Stimulated activated CD8-positive, alpha-beta memory T cell treated with anti-CD3 and anti-CD28 coated beads, Interleukin-12 subunit alpha, Interleukin-12 subunit beta, amount 100 ng/mL, for 1 hour (primary cell): ENCODE data around the gene WNT2B.

ENCODE experiments used
- DNase-seq: peaks from one replicate; pipeline ENCODE4 v3.0.0-alpha.2; 2020; ENCODE audit warnings: low read depth

Gene WNT2B

GRCh38 chr1:112527266-112528010 is 18.7 kb downstream of the WNT2B start:
- no peak for DNase-seq

DNA sequence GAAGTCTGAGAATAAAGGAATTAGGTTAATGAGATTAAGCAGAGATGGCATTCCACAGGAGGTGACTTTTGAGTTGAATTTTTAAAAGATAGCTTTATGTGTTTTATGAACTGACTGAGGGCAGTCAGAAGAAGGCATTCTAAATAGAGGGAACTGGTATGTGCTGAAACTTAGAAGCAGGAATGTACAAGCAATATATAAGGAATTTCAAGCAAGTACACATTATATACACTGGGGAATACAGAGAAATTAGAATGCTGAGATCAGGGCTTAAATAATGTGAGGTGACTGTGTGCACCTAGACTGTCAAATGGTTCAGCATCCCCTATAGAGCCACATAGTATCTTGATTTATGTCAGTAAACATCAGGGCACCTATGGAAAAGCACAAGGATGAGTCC is 19.3 kb downstream of the WNT2B start:
- no peak for DNase-seq

- no peak for DNase-seq
Measured at GRCh38 chr1:112529301-112529700, 20.5 kb downstream of the WNT2B start.

GRCh38 chr1:112530832-112531231 is 22.1 kb downstream of the WNT2B start:
- no peak for DNase-seq

DNA sequence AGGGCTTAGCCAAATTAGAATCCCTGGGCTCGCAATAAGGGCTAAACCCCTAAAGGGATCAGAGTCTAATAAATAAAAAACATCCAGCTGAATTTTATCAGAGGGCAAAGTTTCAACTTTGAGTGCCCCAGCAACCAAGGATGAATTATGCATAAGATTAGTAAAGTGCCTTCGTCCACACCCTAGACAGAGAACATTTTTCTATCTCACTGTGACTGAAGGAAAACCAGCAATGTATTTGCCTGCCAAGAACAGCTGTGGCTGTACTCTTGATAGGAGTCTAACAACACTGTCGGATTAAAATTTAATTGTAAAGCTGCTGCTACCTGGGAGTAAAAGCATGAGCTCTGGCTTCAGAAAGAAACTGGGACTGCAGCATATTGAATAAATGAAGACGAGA is 23.3 kb downstream of the WNT2B start:
- no peak for DNase-seq

DNA sequence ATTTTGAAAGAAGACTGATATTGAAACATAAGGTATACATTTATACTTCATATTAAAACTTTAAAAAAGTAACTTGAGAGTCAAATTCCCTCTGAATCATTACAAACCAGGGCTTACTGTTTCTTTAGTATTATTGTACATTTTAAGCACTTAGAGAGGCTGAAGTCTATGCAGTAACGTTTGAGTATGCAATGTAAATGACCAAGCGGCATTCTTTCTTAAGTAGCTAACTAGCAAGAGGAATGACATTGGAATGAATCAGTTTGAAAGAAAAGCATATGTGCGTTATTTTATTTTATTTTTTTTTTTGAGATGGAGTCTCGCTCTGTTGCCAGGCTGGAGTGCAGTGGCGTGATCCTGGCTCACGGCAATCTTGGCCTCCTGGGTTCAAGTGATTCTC is 24.3 kb downstream of the WNT2B start:
- no peak for DNase-seq

- DNase-seq, result no peak
Measured at GRCh38 chr1:112536561-112536960, 27.8 kb downstream of the WNT2B start.

GRCh38 chr1:112537456-112537855 is 28.7 kb downstream of the WNT2B start:
- DNase-seq, result no peak

GRCh38 chr1:112538883-112539282 is 30.1 kb downstream of the WNT2B start:
- no peak for DNase-seq

DNA sequence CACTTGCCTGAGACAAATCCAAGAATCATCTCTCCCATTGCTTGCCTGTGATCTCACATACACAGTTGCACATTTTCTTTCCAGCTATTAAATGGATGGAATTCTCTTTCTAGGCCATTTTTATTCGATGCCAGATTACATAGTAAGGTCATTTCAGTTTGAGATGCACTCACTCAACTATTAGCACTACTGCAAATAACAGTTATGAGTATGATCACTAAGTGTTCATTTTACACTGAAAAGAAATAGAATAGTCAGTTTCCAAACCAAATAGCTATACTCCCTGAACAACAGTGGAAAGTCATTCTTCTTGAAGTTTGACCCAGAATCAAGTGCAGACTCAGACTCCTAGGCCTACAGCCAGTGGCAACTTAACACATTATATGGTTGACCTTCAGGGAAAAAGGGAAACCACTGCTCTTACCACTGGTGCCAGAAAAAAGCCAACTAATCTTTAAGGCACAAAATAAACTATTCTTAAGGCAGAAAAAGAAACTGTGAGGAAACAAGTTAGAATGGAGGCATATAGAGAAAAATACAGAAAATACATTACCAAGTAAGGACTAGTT is 31.5 kb downstream of the WNT2B start:
- no peak for DNase-seq

DNA sequence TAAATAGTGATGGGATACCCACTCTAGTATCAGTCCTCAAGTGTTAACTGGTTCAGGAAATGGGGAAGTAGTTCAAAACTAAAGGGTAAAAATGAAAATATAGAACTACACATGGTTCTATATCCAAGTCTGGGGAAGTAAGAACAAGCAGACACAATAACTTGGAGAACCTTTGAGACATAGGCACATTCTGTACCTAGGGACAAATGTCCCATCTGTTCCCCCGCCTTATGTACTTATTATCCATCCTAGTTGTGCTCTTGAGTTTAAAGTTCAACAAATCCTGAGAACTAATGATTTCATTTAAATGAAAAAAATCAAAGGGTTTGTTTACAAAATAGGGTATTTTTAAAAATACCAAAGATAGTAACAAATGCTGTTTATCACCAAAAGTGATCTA is 32.5 kb downstream of the WNT2B start:
- DNase-seq, result no peak

DNA sequence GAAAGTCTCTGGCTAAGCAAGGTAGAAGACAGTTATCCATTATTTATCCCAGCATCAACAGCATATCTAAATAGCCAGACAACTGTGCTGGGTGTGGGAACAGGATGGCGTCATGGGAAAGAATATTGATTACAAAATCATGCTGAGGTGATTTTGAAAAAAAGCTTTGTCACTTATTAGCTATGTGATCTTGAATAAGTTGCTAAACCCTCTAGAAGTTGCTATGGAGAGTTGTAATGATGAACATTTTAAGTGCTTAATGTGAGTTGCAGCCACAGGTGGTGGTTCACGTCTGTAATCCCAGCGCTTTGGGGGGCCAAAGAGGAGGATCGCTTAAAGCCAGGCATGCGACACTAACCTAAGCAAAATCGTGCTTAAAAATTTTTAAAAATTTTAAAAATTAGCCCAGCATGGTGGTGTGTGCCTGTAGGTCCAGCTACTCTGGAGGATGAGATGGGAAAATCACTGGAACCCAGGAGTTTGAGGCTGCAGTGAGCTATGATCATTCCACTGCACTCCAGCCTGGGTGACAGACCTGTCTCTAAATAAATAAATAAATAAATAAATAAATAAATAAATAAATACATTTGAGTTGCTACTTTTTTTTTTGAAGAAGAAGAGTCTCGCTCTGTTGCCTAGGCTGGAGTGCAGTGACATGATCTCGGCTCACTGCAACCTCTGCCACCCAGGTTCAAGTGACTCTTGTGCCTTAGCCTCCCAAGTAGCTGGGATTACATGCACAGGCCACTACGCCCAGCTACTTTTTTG is 33.6 kb downstream of the WNT2B start:
- DNase-seq, result no peak

GRCh38 chr1:112544011-112544688 is 35.4 kb downstream of the WNT2B start:
- no peak for DNase-seq

GRCh38 chr1:112544751-112545150 is 36.0 kb downstream of the WNT2B start:
- no peak for DNase-seq

- DNase-seq, result no peak
Measured at GRCh38 chr1:112546076-112546475, 37.3 kb downstream of the WNT2B start.

GRCh38 chr1:112548547-112548946 is 39.8 kb downstream of the WNT2B start:
- DNase-seq, result no peak

DNA sequence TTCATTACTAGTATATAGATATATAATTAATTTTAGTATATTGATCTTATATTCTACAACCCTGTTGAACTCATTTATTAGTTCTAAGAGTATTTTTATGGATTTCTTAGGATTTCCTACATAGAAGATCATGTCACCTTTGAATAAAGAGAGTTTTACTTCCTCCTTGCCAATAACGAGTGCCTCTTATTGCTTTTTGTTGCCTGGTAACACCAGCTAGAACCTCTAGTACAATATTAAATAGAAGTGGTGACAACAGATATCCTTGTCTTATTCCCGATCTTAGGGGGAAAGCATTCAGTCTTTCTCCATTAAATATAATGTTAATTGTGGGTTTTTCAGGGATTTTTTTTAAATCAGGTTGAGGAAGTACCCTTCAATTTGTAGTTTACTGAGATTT is 40.8 kb downstream of the WNT2B start:
- no peak for DNase-seq

- no peak for DNase-seq
Measured at GRCh38 chr1:112554411-112554810, 45.6 kb downstream of the WNT2B start.

GRCh38 chr1:112557385-112557784 is 48.6 kb downstream of the WNT2B start:
- DNase-seq, result no peak

DNA sequence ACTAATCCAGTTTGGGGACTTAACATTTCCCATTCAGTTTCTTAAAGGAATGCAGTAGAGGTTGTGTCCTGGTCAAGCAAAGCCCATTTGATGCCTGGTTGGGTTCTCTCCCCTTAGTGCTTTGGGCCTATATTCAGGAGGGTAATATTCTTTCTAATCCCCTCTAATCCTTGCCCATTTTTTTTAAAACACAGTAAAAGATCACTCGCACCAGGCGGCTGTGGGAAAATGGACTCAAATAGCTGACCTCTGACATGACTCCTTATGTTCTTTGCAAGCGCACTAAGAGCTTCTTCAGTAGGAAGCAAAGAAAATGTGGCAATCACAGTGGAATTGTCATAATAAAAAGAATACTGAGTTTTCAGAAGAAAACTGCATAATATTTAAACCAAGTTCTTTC is 49.9 kb downstream of the WNT2B start:
- no peak for DNase-seq

DNA sequence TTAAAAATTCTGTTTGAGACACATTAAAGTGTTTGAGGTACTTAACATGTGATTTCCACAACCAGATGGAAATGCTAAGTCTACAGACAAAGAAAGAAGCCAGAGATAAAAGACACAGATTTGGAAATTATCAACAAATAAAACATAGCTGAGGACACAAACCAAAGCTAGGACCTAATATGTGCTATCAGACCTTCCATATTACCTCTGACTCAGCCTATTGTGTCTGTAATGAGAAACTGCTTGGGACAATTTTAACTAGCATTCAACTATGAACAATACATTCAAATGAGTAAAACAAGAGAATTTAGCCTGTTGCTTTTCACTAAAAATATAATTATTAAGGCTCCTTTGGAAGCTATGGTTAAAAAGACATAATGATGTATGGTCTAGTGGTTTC is 54.6 kb downstream of the WNT2B start:
- no peak for DNase-seq

DNA sequence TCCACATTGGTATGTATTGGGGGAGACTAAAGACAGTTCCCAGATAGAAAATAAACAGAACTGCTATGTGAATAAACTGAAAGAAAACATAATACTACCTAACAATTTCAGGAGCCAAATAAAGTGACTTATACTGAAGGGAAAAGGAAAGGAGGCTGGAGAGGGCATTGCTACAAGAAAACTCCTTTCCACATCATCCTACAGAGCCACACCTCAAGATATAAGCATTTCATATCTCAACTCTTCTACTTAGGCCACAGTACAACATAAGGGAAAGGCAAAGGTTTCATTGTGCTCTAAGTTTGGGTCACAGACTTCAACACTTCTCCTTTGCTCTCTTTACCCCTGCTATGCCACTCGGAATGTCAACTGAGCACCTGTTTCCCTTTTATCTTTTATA is 55.3 kb downstream of the WNT2B start:
- no peak for DNase-seq

GRCh38 chr1:112565800-112566199 is 57.0 kb downstream of the WNT2B start:
- no peak for DNase-seq
